DMS153 treated with DMSO at 0.1 percent for 48 hours (cell line): ENCODE results near the gene PLCB2.
A peak's percentile ranks its signal among the peaks of the same experiment; 100 is the strongest.

Experiments
- DNase-seq: peaks from one replicate; lab custom pipeline; 2025; ENCODE audit not compliant: unreplicated experiment; lab: John Stamatoyannopoulos, UW

Gene PLCB2

GRCh38 chr15:40342416-40343320 is 34.9 kb upstream of the PLCB2 start:
- DNase-seq, result no peak

- DNase-seq, result peak; percentile 59
Observed at GRCh38 chr15:40340740-40341400, 33.1 kb upstream of the PLCB2 start, which contains the start of gene CCDC9B. Gene CCDC9B, minus strand, starts transcription at chr15:40340939. Its CDS starts 120 bp downstream, at chr15:40340819.

- no peak for DNase-seq
Observed at GRCh38 chr15:40340038-40340739, 32.5 kb upstream of the PLCB2 start.

- DNase-seq, result no peak
Observed at GRCh38 chr15:40339621-40339945, 31.8 kb upstream of the PLCB2 start.

GRCh38 chr15:40338921-40339620 is 31.3 kb upstream of the PLCB2 start:
- no peak for DNase-seq

- no peak for DNase-seq
Observed at GRCh38 chr15:40338041-40338657, 30.4 kb upstream of the PLCB2 start.

GRCh38 chr15:40337597-40337996 is 29.9 kb upstream of the PLCB2 start:
- no peak for DNase-seq

- DNase-seq, result no peak
Observed at GRCh38 chr15:40336744-40337122, 29.0 kb upstream of the PLCB2 start.

GRCh38 chr15:40335938-40336743 is 28.4 kb upstream of the PLCB2 start:
- peak; percentile 36 for DNase-seq

- DNase-seq, result no peak
Observed at GRCh38 chr15:40334941-40335795, 27.4 kb upstream of the PLCB2 start.

GRCh38 chr15:40334541-40334940 is 26.8 kb upstream of the PLCB2 start:
- no peak for DNase-seq

- no peak for DNase-seq
Observed at GRCh38 chr15:40333922-40334492, 26.3 kb upstream of the PLCB2 start.

- no peak for DNase-seq
Observed at GRCh38 chr15:40332113-40332781, 24.5 kb upstream of the PLCB2 start.

GRCh38 chr15:40331637-40332036 is 23.9 kb upstream of the PLCB2 start:
- DNase-seq, result no peak

- no peak for DNase-seq
Observed at GRCh38 chr15:40331026-40331425, 23.3 kb upstream of the PLCB2 start.

- DNase-seq, result no peak
Observed at GRCh38 chr15:40330368-40330836, 22.7 kb upstream of the PLCB2 start.

GRCh38 chr15:40329804-40330203 is 22.1 kb upstream of the PLCB2 start:
- DNase-seq, result no peak

GRCh38 chr15:40328751-40329150 is 21.0 kb upstream of the PLCB2 start:
- no peak for DNase-seq
